Glomerular visceral epithelial cell (primary cell): ENCODE results near the gene SLC2A13.
"Not testable (repeated sequence)": the region's sequence is repeated elsewhere in the genome, so short reads cannot be mapped to it uniquely, and the experiment has no call there.

ENCODE experiments used
- DNase-seq: peaks from one replicate; pipeline ENCODE4 v3.0.0-alpha.2; 2016; ENCODE audit errors: extremely low spot score

The SLC2A13 gene

DNA sequence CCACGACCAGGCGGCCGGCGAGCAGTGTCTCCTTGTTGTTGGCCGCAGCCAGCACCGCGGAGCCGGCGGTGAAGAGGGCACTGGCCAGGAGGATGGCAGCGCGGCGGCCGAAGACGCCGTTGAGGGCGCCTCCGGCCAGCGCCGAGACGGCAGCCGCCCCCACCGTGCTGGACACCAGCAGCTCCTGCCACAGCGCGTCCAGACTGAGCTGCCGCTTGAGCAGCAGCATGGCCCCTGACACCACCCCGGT lies 691 bp downstream of the SLC2A13 start:
- no peak for DNase-seq

- peak; percentile 13 for DNase-seq
These were observed 1.2 kb downstream of the SLC2A13 start for GRCh38 chr12:40104461-40105264.

DNA sequence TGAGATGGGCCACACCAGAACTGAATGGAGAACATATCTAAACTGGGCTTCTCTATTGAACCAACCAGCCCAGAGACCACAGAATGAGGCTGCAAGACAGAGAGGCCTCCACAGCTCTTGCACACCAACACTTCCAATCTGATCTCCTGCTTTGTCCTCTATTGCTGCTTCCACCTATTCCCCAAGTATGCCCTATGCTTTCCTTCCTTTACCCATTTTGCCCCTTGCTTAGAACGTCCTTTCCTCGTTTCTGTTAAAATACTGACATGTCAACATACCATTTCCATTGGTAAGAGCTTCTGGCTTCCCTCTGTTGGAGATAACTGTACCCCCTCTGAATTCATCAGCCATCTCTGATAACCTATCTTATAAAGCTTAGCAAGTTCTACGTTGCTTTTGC lies 2.8 kb downstream of the SLC2A13 start:
- DNase-seq, result no peak

DNA sequence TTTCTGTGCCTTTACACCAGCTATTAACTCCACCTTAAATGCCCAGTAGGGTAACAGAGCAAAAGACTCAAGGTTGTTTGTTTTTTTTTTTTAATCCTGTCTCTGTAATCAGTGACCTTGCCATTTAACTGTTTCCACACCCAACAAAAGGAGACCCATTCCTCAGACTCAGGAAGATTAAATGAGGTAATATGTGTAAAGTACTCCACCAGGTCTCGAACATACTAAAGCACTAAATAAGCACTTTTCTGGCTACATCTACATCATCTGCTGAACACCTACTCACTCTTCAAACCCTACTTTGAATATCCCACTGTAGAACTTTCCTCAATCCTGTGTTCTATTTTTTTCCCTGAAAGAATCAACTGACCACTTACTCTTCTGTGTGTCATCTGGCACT lies 4.1 kb downstream of the SLC2A13 start:
- no peak for DNase-seq

- DNase-seq, result peak; percentile 46
These were observed 6.4 kb downstream of the SLC2A13 start for GRCh38 chr12:40099423-40099853.

GRCh38 chr12:40098406-40099145 lies 7.3 kb downstream of the SLC2A13 start:
- no peak for DNase-seq

DNA sequence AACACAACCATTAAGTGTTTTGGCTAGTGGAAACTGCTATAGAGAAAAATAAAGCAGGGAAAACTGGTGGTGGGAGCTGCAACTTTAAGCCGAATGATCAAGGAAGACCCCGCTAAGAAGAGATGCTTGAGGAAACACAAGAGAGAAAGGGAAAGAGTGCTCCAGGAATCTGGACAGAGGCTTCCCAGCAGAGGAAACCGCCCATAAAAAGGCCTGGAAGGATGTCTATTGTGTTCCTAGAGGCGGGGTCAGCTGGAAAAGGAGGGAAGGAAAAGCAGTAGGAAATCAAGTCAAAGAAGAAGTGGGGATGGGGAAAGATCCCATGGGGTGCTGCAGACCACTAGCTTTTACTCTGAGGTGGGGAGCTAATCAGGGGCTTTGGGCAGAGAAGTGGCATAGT lies 12.4 kb downstream of the SLC2A13 start:
- no peak for DNase-seq

DNA sequence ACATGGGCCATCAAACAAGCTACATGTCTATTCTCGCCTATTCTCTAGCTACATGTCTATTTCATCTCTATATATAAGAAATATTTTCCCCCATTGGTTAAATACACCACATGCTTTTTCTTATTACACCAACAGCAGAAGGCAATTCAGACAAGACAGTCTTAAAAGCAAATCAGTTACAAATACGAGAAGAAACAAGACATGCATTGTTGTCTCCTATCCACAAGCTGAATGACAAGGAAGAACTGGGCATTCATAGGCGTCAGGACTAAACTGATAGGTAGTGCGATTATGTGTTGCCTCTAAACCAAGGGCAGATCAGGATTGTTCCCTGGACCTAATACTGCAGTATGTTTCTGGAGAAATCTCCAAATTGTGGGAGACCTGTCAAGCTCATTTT lies 19.4 kb downstream of the SLC2A13 start:
- no peak for DNase-seq

DNA sequence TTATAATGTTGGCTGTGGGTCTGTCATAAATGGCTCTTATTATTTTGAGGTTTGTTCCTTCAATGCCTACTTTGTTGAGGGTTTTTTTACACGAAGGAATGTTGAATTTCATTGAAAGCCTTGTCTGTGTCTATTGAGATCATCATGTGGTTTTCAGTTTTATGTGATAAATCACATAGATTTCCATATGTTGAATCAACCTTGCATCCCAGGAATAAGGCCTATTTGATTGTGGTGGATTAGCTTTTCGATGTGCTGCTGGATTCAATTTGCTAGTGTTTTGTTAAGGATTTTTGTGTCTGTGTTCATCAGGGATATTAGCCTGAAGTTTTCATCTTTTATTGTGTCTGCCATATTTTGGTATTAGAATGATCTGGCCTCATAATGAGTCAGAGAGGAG lies 27.6 kb downstream of the SLC2A13 start:
- DNase-seq, result no peak

DNA sequence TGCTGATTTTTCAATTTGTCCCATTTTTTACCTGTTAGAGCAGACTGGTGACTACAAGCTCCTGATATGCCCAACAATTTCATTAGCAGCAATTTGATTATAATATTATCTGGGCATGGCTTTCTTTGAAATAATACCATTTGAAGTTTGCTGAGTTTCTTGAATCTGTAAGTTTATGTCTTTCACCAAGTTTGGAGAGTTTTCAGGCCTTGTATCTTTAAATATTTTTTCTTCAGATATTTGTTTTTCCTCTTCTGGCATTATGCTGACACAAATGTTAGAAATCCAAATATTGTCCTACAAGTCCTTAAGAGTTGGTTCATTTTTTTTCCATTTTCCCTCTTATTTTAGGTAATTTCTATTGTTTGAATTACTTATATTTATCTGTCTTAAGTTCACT lies 30.4 kb downstream of the SLC2A13 start:
- no peak for DNase-seq

DNA sequence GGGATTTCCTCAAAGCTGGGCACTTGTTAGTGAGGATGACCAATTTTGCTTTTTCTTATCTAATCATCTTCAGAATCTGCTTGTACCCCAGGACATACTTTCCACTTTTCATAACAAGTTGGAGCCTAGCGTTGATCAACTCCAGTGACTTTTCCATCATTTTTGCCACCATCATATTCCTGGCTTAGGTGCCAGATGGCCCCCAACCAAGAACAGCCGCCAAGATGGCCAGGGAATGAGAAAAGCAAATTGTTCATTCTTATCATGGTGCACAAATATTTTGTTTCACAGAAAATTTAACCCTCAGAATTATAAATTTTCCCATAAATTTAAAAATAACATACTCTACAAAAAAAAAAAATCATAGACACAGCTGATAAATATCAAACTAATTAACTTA lies 37.5 kb downstream of the SLC2A13 start:
- DNase-seq, result no peak

- DNase-seq, result no peak
These were observed 40.2 kb downstream of the SLC2A13 start for GRCh38 chr12:40065636-40066035.

- DNase-seq, result no peak
These were observed 42.5 kb downstream of the SLC2A13 start for GRCh38 chr12:40063414-40063813.

DNA sequence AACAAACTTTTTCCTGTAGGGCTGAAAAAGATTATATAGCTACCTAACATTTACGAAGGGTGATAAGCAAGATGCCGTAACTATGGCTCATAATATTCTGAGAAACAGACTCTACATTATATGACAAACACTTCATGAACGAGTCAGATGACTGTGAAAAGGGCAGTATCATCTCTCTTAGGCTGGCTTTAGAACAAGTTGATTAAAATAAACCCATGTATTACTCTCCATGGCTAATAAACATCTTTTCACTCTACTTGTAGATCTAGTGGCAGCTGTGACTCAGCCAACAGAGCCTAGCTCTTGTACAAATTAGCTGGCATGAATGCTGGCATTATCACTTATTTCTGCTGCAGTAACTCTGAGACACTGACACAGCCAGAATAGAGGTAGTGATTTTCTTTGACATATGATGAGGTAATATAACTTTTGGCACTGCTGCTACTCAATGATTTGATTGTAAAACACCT lies 47.1 kb downstream of the SLC2A13 start:
- peak; percentile 5 for DNase-seq

DNA sequence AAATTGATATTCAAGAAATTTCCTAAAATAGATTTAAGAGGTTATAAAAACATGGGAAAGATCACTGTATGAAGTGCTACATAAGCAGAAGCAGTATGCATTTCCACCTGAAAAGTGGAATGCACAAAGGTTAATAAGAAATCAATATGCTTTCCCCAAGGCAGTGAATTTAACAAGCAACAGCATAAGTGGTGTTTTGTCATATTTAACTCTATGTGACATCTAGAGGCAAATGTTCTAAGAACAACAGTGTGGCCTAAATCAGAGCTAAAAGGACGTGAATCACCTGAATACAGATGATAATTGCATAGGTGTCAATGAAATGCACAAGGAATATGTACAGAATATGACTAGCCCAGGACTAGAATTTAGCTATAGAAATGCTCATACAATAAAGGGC lies 49.5 kb downstream of the SLC2A13 start:
- DNase-seq, result no peak

DNA sequence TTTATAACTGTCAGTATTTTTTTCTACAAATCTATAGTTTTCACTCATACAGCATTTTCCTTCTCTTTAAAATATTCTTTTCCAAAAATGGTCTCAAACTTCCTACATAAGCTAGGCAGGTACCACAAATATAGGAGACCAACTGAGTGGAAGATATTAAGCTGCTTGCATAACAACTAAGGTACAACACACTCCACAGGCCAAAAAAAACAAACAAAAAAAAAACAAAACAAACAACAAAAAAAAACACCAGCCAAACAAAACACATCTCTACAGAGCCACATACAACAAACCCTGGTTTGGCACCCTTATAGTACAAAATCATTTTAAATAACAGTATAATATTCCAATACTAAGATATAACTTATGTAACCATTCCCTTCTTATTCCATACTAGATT lies 50.1 kb downstream of the SLC2A13 start:
- no peak for DNase-seq

- no peak for DNase-seq
These were observed 50.7 kb downstream of the SLC2A13 start for GRCh38 chr12:40055228-40055579.

DNA sequence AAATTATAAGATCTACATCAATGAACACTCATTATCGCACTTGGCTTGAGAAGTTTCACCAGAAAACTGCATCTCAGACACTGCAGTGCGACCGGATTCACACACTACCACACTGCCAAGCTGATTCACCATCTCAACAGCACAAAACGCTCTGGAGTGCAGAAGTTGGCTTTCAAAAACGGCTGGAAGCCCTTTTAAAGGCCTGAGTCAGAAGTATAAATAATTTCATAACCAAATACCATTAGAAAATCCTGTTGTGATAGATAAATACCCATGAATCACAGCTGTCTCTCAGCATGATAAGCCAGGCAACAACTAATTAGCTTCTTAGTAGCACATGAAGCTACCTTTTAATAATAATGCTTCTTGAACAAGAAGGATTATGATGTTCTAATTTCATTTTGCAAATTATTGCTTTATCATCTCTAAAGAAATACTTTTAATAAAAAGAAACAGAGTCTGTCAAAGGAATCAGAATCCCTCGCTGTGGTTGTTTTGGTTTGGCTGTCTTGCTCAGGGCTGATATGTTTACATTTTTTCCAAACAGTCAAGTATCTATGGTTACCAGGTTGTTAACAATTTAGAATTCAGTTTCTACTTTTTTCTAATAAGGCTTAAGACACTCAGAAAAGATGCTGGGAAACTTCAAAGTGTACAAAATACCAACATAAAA lies 51.2 kb downstream of the SLC2A13 start:
- DNase-seq, result peak; percentile 20

DNA sequence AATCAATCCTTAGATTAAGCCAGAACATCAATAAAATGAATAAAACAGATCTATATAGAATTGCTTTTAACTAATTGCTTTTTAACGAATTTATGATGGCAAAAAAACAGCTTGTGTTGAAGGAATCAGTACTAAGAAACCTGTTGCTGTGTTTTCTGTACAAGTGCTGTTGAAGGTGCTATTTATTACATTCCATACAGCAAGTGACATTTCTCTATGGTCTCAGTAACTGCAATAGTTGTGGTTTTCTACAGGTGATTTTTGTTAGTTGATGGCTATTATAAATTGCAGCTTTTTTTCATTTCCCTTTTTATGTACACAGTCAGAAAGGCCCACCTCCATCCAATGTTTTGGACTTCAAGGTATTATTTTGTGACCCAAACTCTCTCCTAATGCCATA lies 56.6 kb downstream of the SLC2A13 start:
- DNase-seq, result no peak

GRCh38 chr12:40047002-40047401 lies 58.9 kb downstream of the SLC2A13 start:
- not testable (repeated sequence) for DNase-seq

GRCh38 chr12:40045656-40046055 lies 60.2 kb downstream of the SLC2A13 start:
- DNase-seq, result no peak

DNA sequence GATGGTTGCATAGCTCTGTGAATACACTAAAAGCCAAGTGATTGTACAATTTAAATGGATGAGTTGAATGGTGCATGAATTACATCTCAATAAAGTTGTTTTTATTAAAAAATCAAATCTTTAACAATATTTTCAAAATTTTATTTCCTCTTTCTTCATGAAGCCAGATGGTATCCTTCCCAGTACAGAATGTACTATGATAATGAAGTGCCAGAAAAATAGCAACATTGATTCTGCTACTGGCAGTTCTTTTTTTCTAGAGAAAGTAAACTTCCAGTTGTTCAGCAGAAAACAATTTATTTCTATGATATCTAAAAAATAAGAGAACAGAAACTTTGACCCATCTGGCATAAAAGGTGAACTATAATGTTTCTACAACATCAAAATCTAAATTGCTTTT lies 61.5 kb downstream of the SLC2A13 start:
- no peak for DNase-seq

DNA sequence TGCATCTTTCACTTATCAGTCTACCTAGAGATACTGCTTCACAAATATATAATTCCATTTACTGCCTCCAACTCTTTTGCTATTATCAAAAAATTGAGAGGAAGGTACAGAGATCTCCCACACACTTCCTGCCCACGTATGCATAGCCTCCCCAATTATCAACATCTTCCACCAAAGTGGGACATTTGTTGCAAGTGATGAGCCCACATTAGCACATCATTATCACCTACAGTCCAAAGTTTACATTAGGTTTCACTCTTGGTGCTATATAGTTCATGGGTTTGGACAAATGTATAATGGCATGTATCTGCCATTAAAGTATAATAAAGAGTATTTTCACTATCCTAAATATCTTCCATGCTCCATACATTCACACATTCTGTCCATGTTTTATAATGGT lies 66.3 kb downstream of the SLC2A13 start:
- no peak for DNase-seq
